NCI-H345 (cell line): Measurements from ENCODE around the gene NGDN.
A peak's percentile ranks its signal among the peaks of the same experiment; 100 is the strongest.
"Not testable (repeated sequence)": the region's sequence is repeated elsewhere in the genome, so short reads cannot be mapped to it uniquely, and the experiment has no call there.

Experiments
- DNase-seq: peaks from one replicate; lab custom pipeline; 2025; lab: John Stamatoyannopoulos, UW

Gene NGDN

GRCh38 chr14:23469127-23469905 lies at the start of gene NGDN:
NGDN (plus strand) TSS chr14:23469703; CDS start chr14:23469716, 13 bp downstream.
- DNase-seq, result peak; percentile 100

- DNase-seq, result no peak
These were observed 47.9 kb upstream of the NGDN start for GRCh38 chr14:23421594-23421993.

GRCh38 chr14:23423657-23424056 lies 45.8 kb upstream of the NGDN start:
- no peak for DNase-seq

- DNase-seq, result no peak
These were observed 44.3 kb upstream of the NGDN start for GRCh38 chr14:23425169-23425568.

GRCh38 chr14:23425798-23426197 lies 43.7 kb upstream of the NGDN start:
- DNase-seq, result not testable (repeated sequence)

GRCh38 chr14:23428686-23429495 lies 40.6 kb upstream of the NGDN start:
- DNase-seq, result no peak

GRCh38 chr14:23430016-23430722 lies 39.3 kb upstream of the NGDN start:
- no peak for DNase-seq

GRCh38 chr14:23430723-23431085 lies 38.8 kb upstream of the NGDN start:
- no peak for DNase-seq

- DNase-seq, result no peak
These were observed 38.0 kb upstream of the NGDN start for GRCh38 chr14:23431486-23431885.

GRCh38 chr14:23432102-23432925 lies 37.2 kb upstream of the NGDN start:
- no peak for DNase-seq

- DNase-seq, result no peak
These were observed 36.6 kb upstream of the NGDN start for GRCh38 chr14:23432946-23433345.

- no peak for DNase-seq
These were observed 36.0 kb upstream of the NGDN start for GRCh38 chr14:23433457-23433856.

- no peak for DNase-seq
These were observed 34.8 kb upstream of the NGDN start for GRCh38 chr14:23434488-23435222.

GRCh38 chr14:23435543-23436326 lies 33.8 kb upstream of the NGDN start, which contains the start of gene MYH7:
MYH7 (minus strand) TSS chr14:23435660; CDS start chr14:23433732, 1,928 bp downstream.
- DNase-seq, result no peak

GRCh38 chr14:23436327-23437132 lies 33.0 kb upstream of the NGDN start:
- no peak for DNase-seq

- no peak for DNase-seq
These were observed 32.1 kb upstream of the NGDN start for GRCh38 chr14:23437133-23438100.

- DNase-seq, result no peak
These were observed 31.2 kb upstream of the NGDN start for GRCh38 chr14:23438101-23438971.
